HS-5 (cell line): ENCODE data around the gene CHRNB4.
"Not testable (repeated sequence)": the region's sequence is repeated elsewhere in the genome, so short reads cannot be mapped to it uniquely, and the experiment has no call there.

Experiments
- DNase-seq: peaks from one replicate; pipeline ENCODE4 v3.0.0-alpha.2; 2012; ENCODE audit warnings: low read depth

Gene CHRNB4

GRCh38 chr15:78616506-78616905 lies 24.5 kb downstream of the CHRNB4 start:
- no peak for DNase-seq

DNA sequence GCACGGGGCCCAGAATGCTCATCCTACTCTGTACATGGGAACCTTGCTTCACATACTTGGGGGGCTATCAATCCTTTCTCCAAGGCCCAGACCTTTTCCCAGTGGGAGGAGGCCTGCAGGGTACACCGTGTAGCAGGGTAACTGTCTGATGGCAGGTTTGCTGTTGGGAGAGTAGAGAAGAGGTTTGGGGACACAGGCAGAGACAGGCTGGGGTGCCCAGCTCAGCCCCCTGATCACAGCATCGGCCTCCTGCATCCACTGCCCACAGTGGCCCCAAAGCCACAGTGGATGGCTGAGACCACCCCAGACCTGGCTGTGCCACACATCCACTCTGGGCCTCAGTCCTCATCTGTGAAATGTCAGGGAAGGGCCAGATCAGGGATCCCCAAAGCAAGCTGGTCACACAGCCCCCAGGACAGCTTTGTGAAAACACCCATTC lies 25.8 kb downstream of the CHRNB4 start:
- DNase-seq, result no peak

DNA sequence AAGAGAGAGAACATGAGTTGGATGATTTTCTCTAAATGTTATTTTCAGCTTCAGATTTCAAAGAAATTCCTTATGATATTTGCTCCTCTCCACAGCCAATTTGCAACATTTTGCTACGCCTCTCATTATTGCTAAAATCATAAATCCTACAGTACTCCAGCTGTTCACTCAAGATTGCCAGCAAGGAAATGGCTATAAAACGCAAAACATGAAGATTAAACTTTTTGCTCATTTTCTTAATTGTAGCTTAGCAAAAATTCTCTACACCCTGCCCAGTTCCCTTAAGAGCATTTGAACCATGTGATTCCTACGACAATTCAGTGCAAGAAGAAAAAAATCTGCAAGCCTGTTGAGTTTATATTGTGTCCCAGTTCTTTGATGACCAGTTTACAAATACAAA lies 27.0 kb downstream of the CHRNB4 start:
- no peak for DNase-seq

DNA sequence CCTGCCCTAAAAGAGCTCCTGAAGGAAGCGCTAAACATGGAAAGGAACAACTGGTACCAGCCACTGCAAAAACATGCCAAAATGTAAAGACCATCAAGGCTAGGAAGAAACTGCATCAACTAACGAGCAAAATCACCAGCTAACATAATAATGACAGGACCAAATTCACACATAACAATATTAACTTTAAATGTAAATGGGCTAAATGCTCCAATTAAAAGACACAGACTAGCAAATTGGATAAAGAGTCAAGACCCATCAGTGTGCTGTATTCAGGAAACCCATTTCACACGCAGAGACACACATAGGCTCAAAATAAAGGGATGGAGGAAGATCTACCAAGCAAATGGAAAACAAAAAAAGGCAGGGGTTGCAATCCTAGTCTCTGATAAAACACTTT lies 31.5 kb downstream of the CHRNB4 start:
- DNase-seq, result not testable (repeated sequence)

GRCh38 chr15:78605680-78606079 lies 35.3 kb downstream of the CHRNB4 start:
- DNase-seq, result no peak

DNA sequence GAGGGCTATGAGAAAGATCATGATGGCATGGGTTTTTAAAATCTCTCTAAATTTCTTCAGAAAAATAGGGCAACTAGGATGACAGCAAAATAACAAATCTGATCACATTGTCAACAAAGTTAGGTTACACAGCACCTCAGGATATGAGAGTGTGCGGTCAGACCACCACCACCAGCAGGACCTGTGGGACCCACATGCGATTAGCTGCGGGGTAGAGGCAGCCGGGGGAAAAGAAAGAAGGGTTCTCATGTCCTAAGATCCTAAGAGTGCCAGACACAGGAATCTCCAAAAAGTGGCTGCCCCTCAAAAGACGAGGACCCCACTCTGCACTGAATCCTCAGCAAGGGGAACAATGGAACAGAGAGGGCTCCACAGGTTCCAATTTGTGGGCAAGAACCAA lies 35.8 kb downstream of the CHRNB4 start:
- DNase-seq, result no peak

GRCh38 chr15:78604420-78604819 lies 36.6 kb downstream of the CHRNB4 start:
- no peak for DNase-seq

GRCh38 chr15:78603467-78603866 lies 37.5 kb downstream of the CHRNB4 start:
- DNase-seq, result no peak

DNA sequence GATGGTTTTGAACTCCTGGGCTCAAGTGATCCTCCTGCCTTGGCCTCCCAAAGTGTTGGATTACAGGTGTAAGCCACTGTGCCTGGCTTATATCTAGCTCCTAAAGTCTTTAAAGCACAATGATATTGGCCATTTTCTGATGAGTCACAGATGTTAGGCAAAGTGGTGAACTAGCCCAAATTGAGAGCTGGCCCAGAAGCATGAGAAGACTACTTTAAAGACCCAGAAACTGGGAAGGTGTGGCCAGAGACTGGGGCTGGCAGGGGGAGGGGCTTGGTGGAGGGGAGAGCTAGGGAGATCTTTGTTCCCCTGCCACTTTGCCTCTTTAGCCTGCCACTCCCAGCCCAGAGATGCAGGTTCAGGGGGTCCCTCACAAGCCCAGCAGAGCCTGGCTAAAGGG lies 41.8 kb downstream of the CHRNB4 start:
- no peak for DNase-seq

DNA sequence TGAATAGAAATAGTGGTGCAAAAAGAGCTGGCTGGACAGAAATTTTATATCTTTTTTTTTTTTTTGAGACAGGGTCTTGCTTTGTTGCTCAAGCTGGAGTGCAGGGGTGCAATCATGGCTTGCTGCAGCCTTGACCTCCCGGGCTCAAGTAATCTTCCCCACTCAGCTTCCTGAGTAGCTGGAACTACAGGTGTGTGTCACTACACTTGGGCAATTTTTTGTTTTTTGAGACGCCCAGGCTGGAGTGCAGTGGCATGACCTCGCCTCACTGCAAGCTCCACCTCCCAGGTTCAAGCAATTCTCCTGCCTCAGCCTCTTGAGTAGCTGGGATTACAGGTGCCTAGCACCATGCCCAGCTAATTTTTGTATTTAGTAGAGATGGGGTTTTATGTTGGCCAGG lies 42.7 kb downstream of the CHRNB4 start:
- DNase-seq, result no peak

- no peak for DNase-seq
These were observed 43.4 kb downstream of the CHRNB4 start for GRCh38 chr15:78597583-78597982.

GRCh38 chr15:78574944-78575343 lies 66.1 kb downstream of the CHRNB4 start:
- DNase-seq, result no peak
